Liver (tissue), 9 donors: ENCODE measurements around the gene RPUSD1. TPM values are rescaled to one million over a fixed set of nuclear protein-coding genes. Genes with fewer than 3 reads are reported as not detected.
"Not testable (repeated sequence)": the region's sequence is repeated elsewhere in the genome, so short reads cannot be mapped to it uniquely, and the experiment has no call there.

Experiments
- DNase-seq: peaks from one replicate; pipeline ENCODE4 v3.0.0-alpha.2; 2017; ENCODE audit warnings: low spot score
- H3K27ac ChIP-seq, 2 donors: one replicate each; pipeline ENCODE4 v1.7.0; 2013; ENCODE audit warnings: inconsistent platforms in 2 of 2, low read length in 2 of 2, control low read depth in 1 of 2, low read depth in 1 of 2, mild to moderate bottlenecking in 1 of 2
- H3K27me3 ChIP-seq, 4 donors: one replicate each; pipeline versions ENCODE4 v1.6.1 to v1.7.0; 2013; ENCODE audit warnings: low read length in 3 of 4, inconsistent platforms in 1 of 4, mild to moderate bottlenecking in 1 of 4, moderate library complexity in 1 of 4; ENCODE audit not compliant: control insufficient read depth in 4 of 4, insufficient read depth in 4 of 4
- H3K36me3 ChIP-seq, 4 donors: one replicate each; pipeline versions ENCODE4 v1.6.1 to v1.7.0; 2013; ENCODE audit warnings: low read length in 3 of 4, mild to moderate bottlenecking in 3 of 4, low read depth in 1 of 4, moderate library complexity in 1 of 4; ENCODE audit not compliant: control insufficient read depth in 4 of 4, insufficient read depth in 3 of 4
- H3K4me1 ChIP-seq, 4 donors: one replicate each; pipeline versions ENCODE4 v1.6.1 to v1.7.0; 2013; ENCODE audit warnings: low read length in 3 of 4, mild to moderate bottlenecking in 3 of 4, moderate library complexity in 1 of 4; ENCODE audit not compliant: control insufficient read depth in 4 of 4, insufficient read depth in 4 of 4
- H3K4me3 ChIP-seq, 3 donors: one replicate each; pipeline versions ENCODE4 v1.6.1 to v1.7.0; 2013; ENCODE audit warnings: low read length in 3 of 3, control low read depth in 1 of 3, low read depth in 1 of 3, mild to moderate bottlenecking in 1 of 3
- H3K9ac ChIP-seq, 2 donors: one replicate each; pipeline ENCODE4 v1.7.0; 2013; ENCODE audit warnings: low read length in 2 of 2, mild to moderate bottlenecking in 2 of 2, moderate library complexity in 2 of 2, control low read depth in 1 of 2, low read depth in 1 of 2
- H3K9me3 ChIP-seq, 4 donors: one replicate each; pipeline versions ENCODE4 v1.6.1 to v1.7.0; 2013; ENCODE audit warnings: low read length in 3 of 4; ENCODE audit not compliant: control insufficient read depth in 4 of 4
- EGR1 ChIP-seq, 2 donors: IDR thresholded peaks; 2 replicates each; pipeline ENCODE4 v1.6.1; 2016 to 2018; ENCODE audit warnings: antibody characterized with exemption in 2 of 2, low read depth in 2 of 2
- FOXA2 ChIP-seq: IDR thresholded peaks from 2 replicates; pipeline ENCODE4 v1.6.1; 2016; ENCODE audit warnings: antibody characterized with exemption
- NR2F2 ChIP-seq: IDR thresholded peaks from 2 replicates; pipeline ENCODE4 v1.6.1; 2016; ENCODE audit warnings: antibody characterized with exemption
- RAD21 ChIP-seq, 2 donors: IDR thresholded peaks; 2 replicates each; pipeline ENCODE4 v1.6.1; 2016; ENCODE audit warnings: antibody characterized with exemption in 2 of 2, mild to moderate bottlenecking in 2 of 2
- ZBTB33 ChIP-seq: IDR thresholded peaks from 2 replicates; pipeline ENCODE4 v1.6.1; 2016; ENCODE audit warnings: antibody characterized with exemption
- WGBS: extraction: QIAGEN DNeasy Blood & Tissue Kit; methylation state at CpG from one replicate; pipeline ENCODE4 v1.1.7; 2013; 5-methylcytosine and 5-hydroxymethylcytosine counted together
- polyA plus RNA-seq, 2 donors: library from polyadenylated mRNA; stranded (reverse) in 1 of 2; unstranded in 1 of 2; fragments of 200-250 nt in 1 of 2; fragments of >200 nt in 1 of 2; fragmentation: Nextera tagmentation in 1 of 2; extraction: Ambion mirVana in 1 of 2; gene quantifications; one replicate each; pipeline versions ENCODE4 v1.2.1 to v1.2.3, GENCODE V29; 2013 to 2015
- total RNA-seq, 2 donors: library from RNA; depleted of rRNA; stranded (reverse); fragments of >200 nt; gene quantifications; one replicate each; pipeline ENCODE4 v1.2.3, GENCODE V29; 2014
- TF ChIP-seq, protein P1 (sequence below): IDR thresholded peaks from 2 replicates; pipeline ENCODE4 v1.6.1; 2016; ENCODE audit warnings: antibody characterized with exemption
- TF ChIP-seq, protein P2 (sequence below): IDR thresholded peaks from 2 replicates; pipeline ENCODE4 v1.6.1; 2016; ENCODE audit warnings: antibody characterized with exemption
- TF ChIP-seq, protein P3 (sequence below): IDR thresholded peaks from 2 replicates; pipeline ENCODE4 v1.6.1; 2016; ENCODE audit warnings: antibody characterized with exemption, mild to moderate bottlenecking
- donor health status: healthy.
- donor health status: healthy.
- donor health status: healthy.
- donor health status: healthy.
- donor health status: healthy.

RPUSD1 gene
- total and polyA plus RNA-seq, 4 donors = 4.5 to 10.7 (median 8.9) TPM

- WGBS = 79% methylated on average over 12 of the region's 12 CpGs
- Histone ChIP-seq H3K27me3 (peaks cover 0 to 5% (median 2%) of the 10 kb centered on the region in 4 donors), H3K36me3 (no peaks in the 10 kb centered on the region), H3K4me1 (no peaks in the 10 kb centered on the region), H3K9me3 (no peaks in the 10 kb centered on the region), H3K27ac (no peak overlapping the region), H3K9ac (no peak overlapping the region), H3K4me3 (no peak overlapping the region)
- TF ChIP-seq EGR1 (IDR thresholded peaks at IDR 0.05; ENCODE audit: low read depth in 2 of 2) (no peak), NR2F2 (no peak), FOXA2 (no peak), ZBTB33 (no peak)
- TF ChIP-seq, protein P1, sequence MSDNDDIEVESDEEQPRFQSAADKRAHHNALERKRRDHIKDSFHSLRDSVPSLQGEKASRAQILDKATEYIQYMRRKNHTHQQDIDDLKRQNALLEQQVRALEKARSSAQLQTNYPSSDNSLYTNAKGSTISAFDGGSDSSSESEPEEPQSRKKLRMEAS = no peak
- TF ChIP-seq, protein P2, sequence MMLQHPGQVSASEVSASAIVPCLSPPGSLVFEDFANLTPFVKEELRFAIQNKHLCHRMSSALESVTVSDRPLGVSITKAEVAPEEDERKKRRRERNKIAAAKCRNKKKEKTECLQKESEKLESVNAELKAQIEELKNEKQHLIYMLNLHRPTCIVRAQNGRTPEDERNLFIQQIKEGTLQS = no peak
- no peak for DNase-seq
These were observed 32.6 kb upstream of the RPUSD1 start for GRCh38 chr16:820748-821147.

- not testable (repeated sequence) for H3K9me3 ChIP-seq, H3K27ac ChIP-seq, H3K36me3 ChIP-seq, H3K9ac ChIP-seq, H3K4me1 ChIP-seq, DNase-seq, H3K27me3 ChIP-seq, H3K4me3 ChIP-seq
- WGBS = 68% methylated on average over 10 of the region's 10 CpGs
These were observed 31.8 kb upstream of the RPUSD1 start for GRCh38 chr16:820044-820408.

DNA sequence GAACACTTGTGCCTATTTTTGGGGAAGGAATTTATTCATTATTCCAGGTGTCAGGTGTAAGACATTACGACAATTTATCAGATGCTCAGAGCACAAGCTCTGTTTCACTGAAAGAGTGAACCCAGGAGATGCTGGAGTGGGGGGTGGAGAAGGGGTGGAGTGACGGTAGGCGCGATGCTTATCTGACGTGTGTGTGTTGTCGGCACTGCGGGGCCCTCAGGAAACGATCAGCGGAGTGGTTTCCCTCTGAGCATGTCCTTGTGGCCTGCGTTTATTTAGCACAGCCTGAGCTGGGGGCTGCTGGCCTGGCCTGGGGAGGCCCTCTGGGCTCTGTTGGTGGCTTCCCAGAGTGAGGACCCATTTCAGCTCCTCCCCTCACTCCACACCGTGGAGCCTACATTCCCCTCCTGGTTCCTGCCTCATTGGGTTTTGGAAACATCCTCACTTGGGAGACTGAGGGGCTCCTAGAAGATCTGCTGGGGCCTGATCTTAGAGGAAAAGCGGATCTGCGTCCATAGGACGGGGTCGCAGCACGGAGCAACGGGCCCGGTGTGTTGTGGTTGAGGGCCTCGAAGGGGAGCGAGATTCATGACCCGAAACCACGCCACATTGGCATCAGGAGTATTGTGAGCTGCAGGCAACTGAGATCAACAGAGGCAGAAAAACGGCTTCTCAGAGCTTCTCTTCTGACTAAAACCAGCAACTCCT is 31.3 kb upstream of the RPUSD1 start:
- DNase-seq = no peak
- TF ChIP-seq RAD21 (IDR thresholded peaks at IDR 0.05) = no peak
- TF ChIP-seq, protein P3, sequence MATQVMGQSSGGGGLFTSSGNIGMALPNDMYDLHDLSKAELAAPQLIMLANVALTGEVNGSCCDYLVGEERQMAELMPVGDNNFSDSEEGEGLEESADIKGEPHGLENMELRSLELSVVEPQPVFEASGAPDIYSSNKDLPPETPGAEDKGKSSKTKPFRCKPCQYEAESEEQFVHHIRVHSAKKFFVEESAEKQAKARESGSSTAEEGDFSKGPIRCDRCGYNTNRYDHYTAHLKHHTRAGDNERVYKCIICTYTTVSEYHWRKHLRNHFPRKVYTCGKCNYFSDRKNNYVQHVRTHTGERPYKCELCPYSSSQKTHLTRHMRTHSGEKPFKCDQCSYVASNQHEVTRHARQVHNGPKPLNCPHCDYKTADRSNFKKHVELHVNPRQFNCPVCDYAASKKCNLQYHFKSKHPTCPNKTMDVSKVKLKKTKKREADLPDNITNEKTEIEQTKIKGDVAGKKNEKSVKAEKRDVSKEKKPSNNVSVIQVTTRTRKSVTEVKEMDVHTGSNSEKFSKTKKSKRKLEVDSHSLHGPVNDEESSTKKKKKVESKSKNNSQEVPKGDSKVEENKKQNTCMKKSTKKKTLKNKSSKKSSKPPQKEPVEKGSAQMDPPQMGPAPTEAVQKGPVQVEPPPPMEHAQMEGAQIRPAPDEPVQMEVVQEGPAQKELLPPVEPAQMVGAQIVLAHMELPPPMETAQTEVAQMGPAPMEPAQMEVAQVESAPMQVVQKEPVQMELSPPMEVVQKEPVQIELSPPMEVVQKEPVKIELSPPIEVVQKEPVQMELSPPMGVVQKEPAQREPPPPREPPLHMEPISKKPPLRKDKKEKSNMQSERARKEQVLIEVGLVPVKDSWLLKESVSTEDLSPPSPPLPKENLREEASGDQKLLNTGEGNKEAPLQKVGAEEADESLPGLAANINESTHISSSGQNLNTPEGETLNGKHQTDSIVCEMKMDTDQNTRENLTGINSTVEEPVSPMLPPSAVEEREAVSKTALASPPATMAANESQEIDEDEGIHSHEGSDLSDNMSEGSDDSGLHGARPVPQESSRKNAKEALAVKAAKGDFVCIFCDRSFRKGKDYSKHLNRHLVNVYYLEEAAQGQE = no peak
- no peak for TF ChIP-seq FOXA2
- no peak for TF ChIP-seq NR2F2
- TF ChIP-seq, protein P2 = no peak
- WGBS = 54% methylated on average over 23 of the region's 23 CpGs

More for the DNA sequence above, 31.3 kb upstream of the RPUSD1 start:
- Histone ChIP-seq H3K9ac (no peak overlapping the region), H3K9me3 (no peaks in the 10 kb centered on the region), H3K4me1 (no peaks in the 10 kb centered on the region), H3K4me3 (no peak overlapping the region), H3K36me3 (no peaks in the 10 kb centered on the region), H3K27me3 (peaks cover 0 to 7% (median 3%) of the 10 kb centered on the region in 4 donors), H3K27ac (no peak overlapping the region)
